Endothelial cell of umbilical vein (primary cell): Measurements from ENCODE around the gene RANGAP1. TPM values are rescaled to one million over a fixed set of nuclear protein-coding genes. Genes with fewer than 3 reads are reported as not detected.

Experiments used
- BruUV-seq: library from RNA; stranded (reverse); fragments of 400-500 nt; replicated peaks from 2 replicates; lab custom pipeline; 2021; lab: Mats Ljungman, UMichigan
- CTCF ChIA-PET: fragments of 300-600, 350-600 bp; sonication (Branson Sonifier 250); formaldehyde crosslinking; loops from one replicate; lab custom pipeline; 2021; ENCODE audit warnings: antibody characterized with exemption, inconsistent platforms; lab: Charles Lee
- POLR2A ChIA-PET: fragments of 300-600, 350-600 bp; sonication (Branson Sonifier 250); formaldehyde crosslinking; loops from one replicate; lab custom pipeline; 2021; ENCODE audit warnings: antibody characterized with exemption, inconsistent platforms; lab: Charles Lee
- DNase-seq: peaks from one replicate; pipeline ENCODE4 v3.0.0-alpha.2; 2011; ENCODE audit warnings: low read depth, low spot score
- FAIRE-seq: peaks from 2 replicates; lab custom pipeline; 2011; peaks lifted over from hg19 to GRCh38; lab: Jason Lieb, UNC
- H2AFZ ChIP-seq: 2 replicates; pipeline ENCODE4 v1.6.0; 2012; ENCODE audit warnings: low read depth, low read length, control low read depth, inconsistent platforms
- H3K27ac ChIP-seq: 2 replicates; pipeline ENCODE4 v1.5.1; 2011; ENCODE audit warnings: low read depth, mild to moderate bottlenecking, control low read depth, low read length, moderate library complexity; ENCODE audit not compliant: insufficient read depth
- H3K27me3 ChIP-seq, 2 experiments: 2 replicates each; pipeline versions ENCODE4 v1.6.0 to v1.6.1; 2011; ENCODE audit warnings: low read length in 2 of 2, mixed read lengths in 1 of 2; ENCODE audit not compliant: control insufficient read depth in 2 of 2, insufficient read depth in 2 of 2
- H3K36me3 ChIP-seq, 2 experiments: 2 replicates in 1 of 2; 3 replicates in 1 of 2; pipeline ENCODE4 v1.5.1; 2011; ENCODE audit warnings: low read length in 2 of 2, mild to moderate bottlenecking in 1 of 2, moderate library complexity in 1 of 2; ENCODE audit not compliant: control insufficient read depth in 2 of 2, insufficient read depth in 2 of 2; ENCODE audit errors: extremely low read depth in 1 of 2
- H3K4me1 ChIP-seq: 3 replicates; pipeline ENCODE4 v1.5.1; 2011; ENCODE audit warnings: mild to moderate bottlenecking, low read length; ENCODE audit not compliant: control insufficient read depth, insufficient read depth; ENCODE audit errors: extremely low read depth
- H3K4me2 ChIP-seq: 2 replicates; pipeline ENCODE4 v1.6.1; 2011; ENCODE audit warnings: low read length, control low read depth, mixed read lengths; ENCODE audit not compliant: insufficient read depth
- H3K4me3 ChIP-seq, 3 experiments: fragments of 200-600 bp in 1 of 3; sonication (generic), shearing (Covaris generic) in 1 of 3; replicated peaks in 1 of 3; 2 replicates each; pipeline ENCODE4 v1.5.1; 2011 to 2016; ENCODE audit warnings: control low read depth in 3 of 3, low read length in 3 of 3, mild to moderate bottlenecking in 2 of 3, inconsistent platforms in 1 of 3, low read depth in 1 of 3, moderate library complexity in 1 of 3; ENCODE audit not compliant: insufficient read depth in 1 of 3
- H3K79me2 ChIP-seq: 2 replicates; pipeline ENCODE4 v1.6.0; 2012; ENCODE audit warnings: low read length, inconsistent platforms; ENCODE audit not compliant: control insufficient read depth, insufficient read depth
- H3K9ac ChIP-seq: replicated peaks from 2 replicates; pipeline ENCODE3; 2011; ENCODE audit warnings: low read length, control low read depth; ENCODE audit not compliant: insufficient read depth; ENCODE audit errors: extremely low read depth
- H3K9me1 ChIP-seq: replicated peaks from 3 replicates; pipeline ENCODE4 v1.6.0; 2011; ENCODE audit warnings: mild to moderate bottlenecking, low read length; ENCODE audit not compliant: control insufficient read depth, insufficient read depth; ENCODE audit errors: extremely low read depth
- H3K9me3 ChIP-seq: replicated peaks from 2 replicates; pipeline ENCODE4 v1.5.1; 2012; ENCODE audit warnings: low read length, inconsistent platforms; ENCODE audit not compliant: control insufficient read depth, insufficient read depth
- H4K20me1 ChIP-seq: replicated peaks from 2 replicates; pipeline ENCODE3; 2011; ENCODE audit warnings: mild to moderate bottlenecking, low read length; ENCODE audit not compliant: control insufficient read depth, insufficient read depth; ENCODE audit errors: extremely low read depth
- CTCF ChIP-seq, 2 donors: IDR thresholded peaks; 1 replicate in 1 of 2; 2 replicates in 1 of 2; pipeline ENCODE4 v1.5.1; 2011; ENCODE audit warnings: low read length in 2 of 2, mild to moderate bottlenecking in 2 of 2, moderate library complexity in 2 of 2, control low read depth in 1 of 2, inconsistent platforms in 1 of 2, low read depth in 1 of 2; ENCODE audit not compliant: insufficient read depth in 1 of 2; ENCODE audit errors: extremely low read depth in 1 of 2
- FOS ChIP-seq: IDR thresholded peaks from 2 replicates; pipeline ENCODE4 v1.6.1; 2011; ENCODE audit warnings: mild to moderate bottlenecking, low read length, moderate library complexity, borderline replicate concordance; ENCODE audit not compliant: insufficient read depth
- GATA2 ChIP-seq: IDR thresholded peaks from 2 replicates; pipeline ENCODE4 v1.7.0; 2011; ENCODE audit warnings: low read depth, mild to moderate bottlenecking, moderate library complexity, mixed read lengths, low read length; ENCODE audit not compliant: insufficient read length, insufficient read depth
- JUN ChIP-seq: IDR thresholded peaks from 2 replicates; pipeline ENCODE4 v1.6.1; 2011; ENCODE audit warnings: borderline replicate concordance, low read depth; ENCODE audit not compliant: insufficient read length, insufficient read depth
- MYC ChIP-seq: IDR thresholded peaks from one replicate; pipeline ENCODE4 v1.6.1; 2011; ENCODE audit warnings: mild to moderate bottlenecking, low read depth, low read length
- POLR2A ChIP-seq: IDR thresholded peaks from 2 replicates; pipeline ENCODE4 v1.6.1; 2012; ENCODE audit warnings: low read depth, mild to moderate bottlenecking, control low read depth, low read length
- POLR2AphosphoS5 ChIP-seq: IDR thresholded peaks from 2 replicates; pipeline ENCODE4 v1.6.1; 2012; ENCODE audit warnings: low read depth, mild to moderate bottlenecking, control low read depth, low read length, moderate library complexity; ENCODE audit not compliant: insufficient read depth
- dilution Hi-C: fragments of 300-500 bp; cut with MboI; formaldehyde crosslinking; loops from one replicate; pipeline ENCODE4 v1.15.0; 2019; ENCODE audit warnings: low sequenced_read_pairs; ENCODE audit not compliant: extremely low pct_ligation_motif_present
- intact Hi-C: fragments of 100-400 bp; cut with micrococcal nuclease; formaldehyde crosslinking; loops from one replicate; pipeline ENCODE4 v1.10.0; 2022
- polyA plus RNA-seq, 4 experiments: library from polyadenylated mRNA; depleted of rRNA in 3 of 4; stranded (reverse) in 3 of 4; unstranded in 1 of 4; fragments of >200 nt; gene quantifications; 2 replicates each; pipeline versions ENCODE4 v1.2.1 to v1.2.3, GENCODE V29; 2011 to 2012; ENCODE audit warnings: missing spikeins in 1 of 4
- total RNA-seq: library from RNA; stranded (reverse); gene quantifications from 2 replicates; pipeline ENCODE4 v1.2.3, GENCODE V29; 2021

Gene RANGAP1
- total and polyA plus RNA-seq, 2 donors (not counting 3 experiments of a cell fraction or from before 2014, with no cell fraction given) = 169 to 182 TPM

- Histone ChIP-seq H3K9me1 (no peaks in the 10 kb centered on the region), H3K27ac (no peak overlapping the region), H3K9me3 (no peaks in the 10 kb centered on the region), H3K9ac (no peak overlapping the region), H3K4me1 (peaks cover 6% of the 10 kb centered on the region), H3K4me3 (peak overlapping the region in 1 of 3 experiments; percentile 5), H4K20me1 (no peaks in the 10 kb centered on the region), H3K79me2 (no peaks in the 10 kb centered on the region), H3K27me3 (no peaks in the 10 kb centered on the region), H3K4me2 (peak overlapping the region; percentile 65), H2AFZ (peak overlapping the region; percentile 67), H3K36me3 (no peaks in the 10 kb centered on the region)
- intact Hi-C loops (loop anchor here (10.0 kb wide), 1 partner anchor 313 kb away; no protein-coding TSS in a partner anchor), dilution Hi-C loops (no loop called here)
- DNase-seq = peak; percentile 31
- CTCF ChIA-PET = interaction anchor here (0.8 to 5.1 kb wide), 10 partner anchors 8 to 316 kb away, joined by 3 to 43 read pairs (median 7); partner anchors contain the start of gene RBX1
- peak; percentile 56 for TF ChIP-seq POLR2AphosphoS5
- no peak for TF ChIP-seq GATA2
- no peak for TF ChIP-seq MYC
- TF ChIP-seq CTCF (IDR thresholded peaks at IDR 0.05; ENCODE audit: extremely low read depth in 1 of 2, insufficient read depth in 1 of 2, low read depth in 1 of 2, low read length in 2 of 2) = peak; percentile 28 to 58
- no peak for TF ChIP-seq FOS
- TF ChIP-seq JUN = no peak
- TF ChIP-seq POLR2A = peak; percentile 56
- FAIRE-seq = peak; percentile 59
- POLR2A ChIA-PET = interaction anchor here (1.2 kb wide), 1 partner anchor 41 kb away, joined by 3 read pairs; no protein-coding TSS in a partner anchor
- no TSS peak for BruUV-seq
Observed at GRCh38 chr22:41237707-41238569, 48.0 kb downstream of the RANGAP1 start.
